ENCODE measurements around the gene MACROD1. TPM values are rescaled to one million over a fixed set of nuclear protein-coding genes. Genes with fewer than 3 reads are reported as not detected.

Gene MACROD1
- total and polyA plus RNA-seq, 12 donors = 5.5 to 62.9 (median 26.8) TPM

- no peak for DNase-seq
- TF ChIP-seq POLR2A (IDR thresholded peaks at IDR 0.05) = no peak
- TF ChIP-seq, protein P1, sequence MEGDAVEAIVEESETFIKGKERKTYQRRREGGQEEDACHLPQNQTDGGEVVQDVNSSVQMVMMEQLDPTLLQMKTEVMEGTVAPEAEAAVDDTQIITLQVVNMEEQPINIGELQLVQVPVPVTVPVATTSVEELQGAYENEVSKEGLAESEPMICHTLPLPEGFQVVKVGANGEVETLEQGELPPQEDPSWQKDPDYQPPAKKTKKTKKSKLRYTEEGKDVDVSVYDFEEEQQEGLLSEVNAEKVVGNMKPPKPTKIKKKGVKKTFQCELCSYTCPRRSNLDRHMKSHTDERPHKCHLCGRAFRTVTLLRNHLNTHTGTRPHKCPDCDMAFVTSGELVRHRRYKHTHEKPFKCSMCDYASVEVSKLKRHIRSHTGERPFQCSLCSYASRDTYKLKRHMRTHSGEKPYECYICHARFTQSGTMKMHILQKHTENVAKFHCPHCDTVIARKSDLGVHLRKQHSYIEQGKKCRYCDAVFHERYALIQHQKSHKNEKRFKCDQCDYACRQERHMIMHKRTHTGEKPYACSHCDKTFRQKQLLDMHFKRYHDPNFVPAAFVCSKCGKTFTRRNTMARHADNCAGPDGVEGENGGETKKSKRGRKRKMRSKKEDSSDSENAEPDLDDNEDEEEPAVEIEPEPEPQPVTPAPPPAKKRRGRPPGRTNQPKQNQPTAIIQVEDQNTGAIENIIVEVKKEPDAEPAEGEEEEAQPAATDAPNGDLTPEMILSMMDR (IDR thresholded peaks at IDR 0.05) = no peak
- no peaks in the 10 kb centered on the region for H3K9me3 ChIP-seq (replicated peaks in 1 of 3)
- no peaks in the 10 kb centered on the region for H3K36me3 ChIP-seq (replicated peaks in 1 of 2)
- peaks cover under 1 to 6% of the 10 kb centered on the region in 2 donors for H3K4me1 ChIP-seq (replicated peaks in 1 of 2)
- intact Hi-C loops (cut with DNase I) = no loop called here
- peak overlapping the region in 1 of 5 donors; percentile 52 for H3K27ac ChIP-seq
- WGBS, 4 donors = 86 to 88% (median 87%) methylated on average over 23 to 26 of the region's 26 CpGs
- H3K27me3 ChIP-seq = no peaks in the 10 kb centered on the region
- no peak overlapping the region for H3K4me3 ChIP-seq
Observed at GRCh38 chr11:64088162-64089026, 77.5 kb downstream of the MACROD1 start.

- intact Hi-C loops (cut with DNase I) = no loop called here
- no peaks in the 10 kb centered on the region for H3K36me3 ChIP-seq (replicated peaks in 1 of 2)
- TF ChIP-seq, protein P1 (IDR thresholded peaks at IDR 0.05) = no peak
- no peak for TF ChIP-seq POLR2A (IDR thresholded peaks at IDR 0.05)
- WGBS, 4 donors = 82 to 87% (median 86%) methylated on average over 17 to 20 of the region's 20 CpGs
- DNase-seq = peak in 1 of 7 donors; percentile 76
- H3K27me3 ChIP-seq = no peaks in the 10 kb centered on the region
- H3K4me3 ChIP-seq = no peak overlapping the region
- peak overlapping the region in 1 of 5 donors; percentile 52 for H3K27ac ChIP-seq
- no peaks in the 10 kb centered on the region for H3K9me3 ChIP-seq (replicated peaks in 1 of 3)
- H3K4me1 ChIP-seq (replicated peaks in 1 of 2) = no peaks in the 10 kb centered on the region
Observed at GRCh38 chr11:64086258-64087123, 79.4 kb downstream of the MACROD1 start.

DNA sequence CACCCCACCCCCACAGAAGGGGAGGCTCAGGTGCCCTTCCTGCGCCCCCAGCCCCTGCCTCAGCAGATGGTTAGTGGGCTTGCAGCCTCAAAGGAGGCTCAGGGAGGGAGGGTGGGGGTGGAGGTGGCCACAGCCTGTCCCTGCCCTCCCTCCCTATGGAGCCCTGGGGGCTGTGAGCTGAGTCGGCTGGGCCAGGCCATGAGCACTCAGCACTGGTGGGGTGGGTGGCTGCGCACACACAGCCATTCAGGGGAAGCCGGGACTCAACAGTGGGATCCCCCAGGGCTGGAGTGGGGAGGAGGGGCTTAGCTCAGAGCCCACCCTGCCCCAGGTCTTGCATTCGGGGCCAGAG is 80.0 kb downstream of the MACROD1 start:
- no peaks in the 10 kb centered on the region for H3K9me3 ChIP-seq (replicated peaks in 1 of 3)
- no peak for DNase-seq
- WGBS, 4 donors = 73 to 96% (median 91%) methylated on average over 3 to 5 of the region's 5 CpGs
- intact Hi-C loops (cut with DNase I) = no loop called here
- peak overlapping the region in 1 of 5 donors; percentile 52 for H3K27ac ChIP-seq
- H3K4me3 ChIP-seq = no peak overlapping the region
- H3K4me1 ChIP-seq (replicated peaks in 1 of 2) = no peaks in the 10 kb centered on the region
- H3K27me3 ChIP-seq = no peaks in the 10 kb centered on the region
- no peak for TF ChIP-seq POLR2A (IDR thresholded peaks at IDR 0.05)
- TF ChIP-seq, protein P1 (IDR thresholded peaks at IDR 0.05) = no peak
- H3K36me3 ChIP-seq (replicated peaks in 1 of 2) = no peaks in the 10 kb centered on the region

Data from adrenal gland (tissue), 12 donors.